Left lung (tissue), 10 donors: ENCODE measurements around the gene ABCF1. TPM values are rescaled to one million over a fixed set of nuclear protein-coding genes. Genes with fewer than 3 reads are reported as not detected.

ENCODE experiments used
- ATAC-seq: fragments of 200-7000 bp; cut with Tn5 transposase; one replicate; pipeline ENCODE4 v1.9.1; 2020; ENCODE audit warnings: moderate library complexity
- DNase-seq, 4 donors: peaks; one replicate each; pipeline ENCODE4 v3.0.0-alpha.2; 2013 to 2020
- H3K27ac ChIP-seq, 2 donors: fragments of 200-600 bp; sonication (generic) in 1 of 2; one replicate each; pipeline versions ENCODE4 v1.5.0 to v1.8.0; 2020 to 2021
- H3K27me3 ChIP-seq, 2 donors: fragments of 200-600 bp; sonication (generic) in 1 of 2; one replicate each; pipeline versions ENCODE4 v1.5.0 to v1.8.0; 2020 to 2021
- H3K36me3 ChIP-seq, 2 donors: fragments of 200-600 bp; sonication (generic) in 1 of 2; one replicate each; pipeline versions ENCODE4 v1.5.0 to v1.8.0; 2020 to 2021
- H3K4me1 ChIP-seq, 2 donors: fragments of 200-600 bp; one replicate each; pipeline ENCODE4 v1.8.0; 2021
- H3K4me3 ChIP-seq, 2 donors: fragments of 200-600 bp; sonication (generic) in 1 of 2; one replicate each; pipeline versions ENCODE4 v1.5.0 to v1.8.0; 2020 to 2021; ENCODE audit warnings: mild to moderate bottlenecking in 1 of 2
- H3K9me3 ChIP-seq, 2 donors: fragments of 200-600 bp; sonication (generic) in 1 of 2; one replicate each; pipeline versions ENCODE4 v1.5.0 to v1.8.0; 2020 to 2021
- intact Hi-C, 2 donors: fragments of 100-400 bp; cut with DNase I; formaldehyde crosslinking; loops; one replicate each; pipeline versions ENCODE4 v1.11.2 to v1.14.2; 2022
- polyA plus RNA-seq, 6 donors: library from polyadenylated mRNA; unstranded; fragments of 120-200 nt; gene quantifications; one replicate each; pipeline ENCODE4 v1.2.1, GENCODE V29; 2013; ENCODE audit not compliant: insufficient read length in 6 of 6
- total RNA-seq, 2 donors: library from RNA; stranded (reverse); fragmentation: NEBNext Ultra II Directional; extraction: Animal tissue kit (Norgen Biotek cat#: 25700); gene quantifications; one replicate each; pipeline ENCODE4 v1.2.1, GENCODE V29; 2021
- TF ChIP-seq, protein P1 (sequence below), 2 donors: fragments of 200-600 bp; sonication (generic) in 1 of 2; IDR thresholded peaks; one replicate each; pipeline versions ENCODE4 v1.5.0 to v1.8.0; 2021; ENCODE audit warnings: antibody characterized with exemption in 2 of 2
- donor health status: DM: no; HTN: yes; CAD: no.
- donor health status: DM: no; HTN: no; CAD: no.

The ABCF1 gene
- total and polyA plus RNA-seq, 8 donors: 37.9 to 75.1 (median 60.6) TPM

DNA sequence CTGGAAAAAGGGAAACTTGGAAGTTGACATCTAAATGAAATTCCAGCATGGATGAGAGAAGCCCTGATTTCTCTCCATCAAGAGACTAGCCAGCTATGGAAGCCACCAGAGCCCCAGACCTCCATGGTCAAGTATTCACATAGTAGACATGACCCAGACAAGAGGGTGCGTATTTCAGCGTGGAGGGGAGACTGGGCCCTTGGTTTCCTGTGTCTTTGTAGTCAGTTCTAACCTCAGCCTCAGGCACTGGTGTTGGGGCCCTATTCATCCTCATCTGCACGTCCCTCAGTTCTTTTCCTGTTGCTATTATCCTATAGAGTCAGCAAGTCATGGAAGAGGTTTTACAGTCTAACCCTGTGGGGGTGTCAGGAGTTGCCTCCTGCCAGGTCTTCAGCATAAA lies 27.4 kb upstream of the ABCF1 start:
- Histone ChIP-seq H3K27ac (peak overlapping the region; percentile 19 to 42), H3K36me3 (peaks cover 0 to 32% of the 10 kb centered on the region in 2 donors)
- no peak for DNase-seq

DNA sequence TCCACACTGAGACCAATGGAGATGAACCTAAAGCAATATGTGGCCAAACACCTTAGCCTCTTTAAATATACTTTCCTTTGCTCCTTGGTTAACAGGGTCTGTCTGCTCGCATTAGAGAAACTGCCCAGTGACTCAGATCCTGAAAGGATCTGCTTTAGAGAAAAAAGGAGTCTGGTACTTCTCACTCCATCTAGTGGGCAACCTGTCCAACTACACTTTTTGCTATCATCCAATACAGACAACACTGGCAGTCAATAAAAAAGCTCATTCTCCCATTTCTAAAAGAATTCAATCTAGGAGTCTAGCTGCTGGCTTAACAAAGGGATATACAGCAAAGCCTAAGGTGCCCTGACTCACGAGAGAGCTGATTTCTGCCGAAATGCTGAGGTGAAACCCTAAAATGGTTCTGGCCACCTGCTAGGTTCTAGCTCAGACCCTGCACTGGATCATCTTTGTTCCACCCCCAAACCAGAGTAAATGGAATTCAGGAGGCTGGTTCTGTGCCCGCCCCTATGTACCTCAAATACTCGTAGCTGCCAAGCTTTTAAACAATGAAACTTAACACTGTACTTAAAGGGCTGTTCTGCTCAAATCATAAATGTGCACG lies 26.5 kb upstream of the ABCF1 start:
- DNase-seq (peak in 1 of 4 donors; percentile 47), ATAC-seq (peak; percentile 81)
- Histone ChIP-seq H3K27ac (peak overlapping the region in 1 of 2 donors; percentile 42), H3K4me1 (peaks cover 5 to 23% of the 10 kb centered on the region in 2 donors), H3K36me3 (peaks cover 0 to 41% of the 10 kb centered on the region in 2 donors), H3K27me3 (peaks cover 0 to 3% of the 10 kb centered on the region in 2 donors), H3K9me3 (no peaks in the 10 kb centered on the region), H3K4me3 (no peak overlapping the region)
- TF ChIP-seq, protein P1, sequence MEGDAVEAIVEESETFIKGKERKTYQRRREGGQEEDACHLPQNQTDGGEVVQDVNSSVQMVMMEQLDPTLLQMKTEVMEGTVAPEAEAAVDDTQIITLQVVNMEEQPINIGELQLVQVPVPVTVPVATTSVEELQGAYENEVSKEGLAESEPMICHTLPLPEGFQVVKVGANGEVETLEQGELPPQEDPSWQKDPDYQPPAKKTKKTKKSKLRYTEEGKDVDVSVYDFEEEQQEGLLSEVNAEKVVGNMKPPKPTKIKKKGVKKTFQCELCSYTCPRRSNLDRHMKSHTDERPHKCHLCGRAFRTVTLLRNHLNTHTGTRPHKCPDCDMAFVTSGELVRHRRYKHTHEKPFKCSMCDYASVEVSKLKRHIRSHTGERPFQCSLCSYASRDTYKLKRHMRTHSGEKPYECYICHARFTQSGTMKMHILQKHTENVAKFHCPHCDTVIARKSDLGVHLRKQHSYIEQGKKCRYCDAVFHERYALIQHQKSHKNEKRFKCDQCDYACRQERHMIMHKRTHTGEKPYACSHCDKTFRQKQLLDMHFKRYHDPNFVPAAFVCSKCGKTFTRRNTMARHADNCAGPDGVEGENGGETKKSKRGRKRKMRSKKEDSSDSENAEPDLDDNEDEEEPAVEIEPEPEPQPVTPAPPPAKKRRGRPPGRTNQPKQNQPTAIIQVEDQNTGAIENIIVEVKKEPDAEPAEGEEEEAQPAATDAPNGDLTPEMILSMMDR (IDR thresholded peaks at IDR 0.05): peak; percentile 60 to 82
- intact Hi-C loops: loop anchor here in 1 of 2 donors (5.0 kb wide), 1 partner anchor 57 kb away; the partner anchor contains the start of gene HLA-E

More for the DNA sequence above, 27.4 kb upstream of the ABCF1 start:
- peaks cover 0 to 3% of the 10 kb centered on the region in 2 donors for H3K27me3 ChIP-seq
- no peak overlapping the region for H3K4me3 ChIP-seq
- ATAC-seq: no peak
- TF ChIP-seq, protein P1 (IDR thresholded peaks at IDR 0.05): no peak
- no peaks in the 10 kb centered on the region for H3K9me3 ChIP-seq
- H3K4me1 ChIP-seq: peaks cover 5 to 23% of the 10 kb centered on the region in 2 donors
- intact Hi-C loops: no loop called here

DNA sequence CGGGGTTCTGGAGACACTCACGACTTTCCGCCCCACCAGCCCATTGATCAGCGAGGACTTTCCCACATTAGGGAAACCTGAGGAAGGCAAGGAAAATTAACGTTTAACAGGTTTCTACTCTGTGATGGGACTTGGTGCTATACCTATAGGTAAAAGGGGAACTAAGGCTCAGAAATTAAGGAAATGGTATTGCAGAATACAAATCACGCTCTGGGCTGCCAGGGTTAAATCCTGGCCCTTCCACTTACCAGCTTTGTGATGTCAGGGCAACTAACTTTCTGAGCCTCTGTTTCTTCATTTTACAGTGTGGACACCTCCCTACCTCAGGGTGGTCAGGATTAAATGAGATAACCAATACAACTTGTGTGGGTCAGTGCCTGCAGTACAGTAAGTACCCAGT lies 23.8 kb upstream of the ABCF1 start:
- no peak for ATAC-seq
- Histone ChIP-seq H3K36me3 (peaks cover 0 to 67% of the 10 kb centered on the region in 2 donors), H3K9me3 (no peaks in the 10 kb centered on the region), H3K27me3 (no peaks in the 10 kb centered on the region), H3K4me1 (peaks cover 0 to 13% of the 10 kb centered on the region in 2 donors), H3K4me3 (no peak overlapping the region), H3K27ac (no peak overlapping the region)
- TF ChIP-seq, protein P1 (IDR thresholded peaks at IDR 0.05): no peak
- intact Hi-C loops: loop anchor here in 1 of 2 donors (5.0 kb wide), 1 partner anchor 60 kb away; the partner anchor contains the start of gene HLA-E
- DNase-seq: no peak

GRCh38 chr6:30548375-30548774 lies 22.9 kb upstream of the ABCF1 start:
- intact Hi-C loops: loop anchor here in 1 of 2 donors (5.0 kb wide), 1 partner anchor 61 kb away; the partner anchor contains the start of gene HLA-E
- H3K36me3 ChIP-seq: peaks cover 0 to 76% of the 10 kb centered on the region in 2 donors
- no peaks in the 10 kb centered on the region for H3K27me3 ChIP-seq
- TF ChIP-seq, protein P1 (IDR thresholded peaks at IDR 0.05): no peak
- H3K9me3 ChIP-seq: no peaks in the 10 kb centered on the region
- H3K27ac ChIP-seq: no peak overlapping the region
- no peak overlapping the region for H3K4me3 ChIP-seq
- DNase-seq (no peak), ATAC-seq (no peak)
- peaks cover 0 to 13% of the 10 kb centered on the region in 2 donors for H3K4me1 ChIP-seq

- DNase-seq: no peak
- Histone ChIP-seq H3K4me3 (peak overlapping the region in 1 of 2 donors; percentile 100), H3K36me3 (peaks cover 0 to 46% of the 10 kb centered on the region in 2 donors), H3K27me3 (no peaks in the 10 kb centered on the region), H3K27ac (no peak overlapping the region), H3K4me1 (peaks cover 16 to 30% of the 10 kb centered on the region in 2 donors), H3K9me3 (no peaks in the 10 kb centered on the region)
- intact Hi-C loops: no loop called here
- no peak for ATAC-seq
- TF ChIP-seq, protein P1 (IDR thresholded peaks at IDR 0.05): no peak
These were observed 16.8 kb upstream of the ABCF1 start for GRCh38 chr6:30554404-30554803.
